ENCODE data around the gene UQCRC1.

UQCRC1 gene

DNA sequence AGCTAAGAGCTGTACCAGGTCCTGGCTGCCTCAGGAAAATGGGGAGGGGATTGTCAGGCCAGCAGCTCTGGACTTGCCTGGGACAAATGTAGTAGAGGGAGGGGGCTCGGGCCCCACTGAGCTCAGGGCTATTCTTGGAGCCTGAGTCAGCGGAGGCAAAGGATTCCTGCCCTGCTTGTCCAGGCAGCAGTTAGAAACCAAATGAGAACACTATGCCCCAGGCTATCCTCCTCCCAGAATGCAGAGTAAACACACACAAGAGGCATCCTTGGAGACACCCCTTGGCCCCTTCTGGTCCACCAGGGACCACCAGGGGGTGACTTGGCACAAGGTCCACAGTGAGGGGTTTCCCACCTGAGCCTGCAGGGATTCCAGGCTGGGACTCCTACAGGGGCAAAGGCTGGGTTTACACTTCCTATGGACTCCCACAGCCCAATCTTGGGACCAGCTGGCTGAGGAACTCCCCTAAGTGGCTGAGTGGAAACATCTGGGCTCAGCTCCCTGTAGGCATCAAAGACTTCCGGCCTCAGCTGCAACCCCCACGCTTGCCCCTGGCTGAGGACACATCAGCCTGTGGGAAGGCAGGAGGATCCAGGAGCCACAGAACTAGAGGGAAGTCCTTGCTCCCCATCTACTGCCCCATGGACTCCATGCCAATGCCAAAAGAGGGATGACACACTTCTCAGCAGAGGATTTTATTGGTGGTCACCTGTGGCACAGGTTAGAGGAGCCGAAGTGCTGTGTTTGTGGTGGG is 10.9 kb downstream of the UQCRC1 start:
- no peak for DNase-seq

DNA sequence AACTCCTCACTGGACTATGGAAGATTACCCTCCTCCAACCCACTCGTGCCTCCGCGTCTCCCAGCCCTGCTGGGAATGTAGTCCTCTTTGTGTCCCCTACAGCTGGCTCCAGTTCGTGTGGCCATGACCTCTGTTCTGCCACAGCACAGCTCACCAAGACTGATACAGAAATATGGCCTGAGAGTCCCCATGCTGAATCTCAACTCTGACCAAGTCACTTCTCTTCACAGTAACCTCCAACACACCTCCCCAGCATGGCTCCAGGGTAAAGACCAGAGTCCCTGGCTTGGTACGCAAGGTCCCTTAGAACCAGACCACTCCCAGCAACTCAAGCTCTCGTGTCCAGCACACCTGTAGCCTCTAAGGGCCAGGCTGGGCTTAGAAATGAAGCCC is 12.0 kb downstream of the UQCRC1 start:
- no peak for DNase-seq

DNA sequence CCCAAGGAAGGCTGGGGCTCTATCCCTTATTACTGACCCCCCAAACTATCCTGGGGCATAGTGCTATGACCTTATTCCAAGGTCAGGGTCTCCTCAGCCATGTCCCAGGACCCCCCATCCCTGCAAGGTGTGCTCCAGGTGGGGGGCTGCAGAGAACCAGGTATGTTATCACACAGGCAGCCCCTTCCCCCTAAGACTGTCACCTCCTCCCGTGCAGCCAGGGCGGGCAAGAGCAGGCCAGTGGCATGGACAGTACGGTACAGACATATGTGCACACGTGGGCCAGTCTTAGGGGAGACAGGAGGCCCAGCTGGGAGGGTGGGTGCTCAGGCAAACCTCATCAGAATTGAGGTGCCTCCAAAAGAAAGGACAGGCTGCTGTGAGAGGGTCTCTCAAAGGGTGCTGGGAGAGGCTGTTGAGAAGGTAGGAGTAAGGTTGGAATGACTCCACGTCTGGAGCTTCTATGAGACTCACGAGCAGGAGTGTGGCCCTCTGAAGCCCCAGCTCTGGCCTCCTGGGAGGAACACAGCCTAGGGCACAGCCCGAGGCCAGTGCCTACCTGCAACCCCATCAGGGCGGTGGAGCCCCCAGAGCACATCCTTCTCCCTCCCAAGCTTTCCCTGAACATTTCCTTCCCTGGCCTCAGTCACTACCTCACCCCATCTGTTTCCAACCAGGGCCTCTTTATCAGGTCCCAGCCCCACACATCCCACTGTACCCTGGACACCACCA is 12.6 kb downstream of the UQCRC1 start:
- DNase-seq, result no peak

- no peak for DNase-seq
Observed at GRCh38 chr3:48596157-48596556, 13.3 kb downstream of the UQCRC1 start.

GRCh38 chr3:48595526-48596121 is 13.8 kb downstream of the UQCRC1 start:
- DNase-seq, result no peak

- DNase-seq, result no peak
Observed at GRCh38 chr3:48595075-48595525, 14.3 kb downstream of the UQCRC1 start, which contains the start of gene COL7A1. TSS of gene COL7A1 (minus strand) at chr3:48595329. CDS start at chr3:48595159, 170 bp downstream.

DNA sequence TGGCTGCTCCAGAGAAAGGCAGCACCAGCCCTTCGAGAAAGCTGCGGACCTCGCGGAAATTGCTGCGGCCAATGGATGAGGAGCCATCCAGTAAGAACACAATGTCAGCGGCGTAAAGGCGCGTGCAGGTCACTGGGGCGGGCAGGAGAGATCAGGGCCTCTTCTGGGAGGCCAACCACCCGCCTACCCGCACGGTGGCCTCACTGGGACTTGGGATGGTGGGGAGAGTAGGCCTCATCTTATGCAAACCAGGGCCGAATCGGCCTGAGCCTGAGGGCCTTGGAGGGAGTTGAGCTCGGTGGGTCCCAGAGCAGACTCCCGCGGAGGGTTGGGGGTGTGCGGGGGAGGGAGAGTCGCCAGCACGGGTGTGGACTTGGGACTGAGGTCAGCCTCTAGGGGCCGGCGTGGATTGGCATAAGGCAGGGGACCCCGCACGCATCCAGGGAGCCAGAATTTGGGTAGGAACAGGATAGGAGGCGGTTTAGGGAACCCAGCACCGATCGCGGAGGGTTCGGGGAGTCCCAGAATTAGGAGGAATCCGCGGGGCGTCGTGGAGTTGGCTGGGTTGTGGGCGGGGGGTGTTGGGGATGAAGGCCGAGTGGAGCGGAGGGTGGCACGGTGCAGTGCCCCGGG is 14.9 kb downstream of the UQCRC1 start:
- no peak for DNase-seq

DNA sequence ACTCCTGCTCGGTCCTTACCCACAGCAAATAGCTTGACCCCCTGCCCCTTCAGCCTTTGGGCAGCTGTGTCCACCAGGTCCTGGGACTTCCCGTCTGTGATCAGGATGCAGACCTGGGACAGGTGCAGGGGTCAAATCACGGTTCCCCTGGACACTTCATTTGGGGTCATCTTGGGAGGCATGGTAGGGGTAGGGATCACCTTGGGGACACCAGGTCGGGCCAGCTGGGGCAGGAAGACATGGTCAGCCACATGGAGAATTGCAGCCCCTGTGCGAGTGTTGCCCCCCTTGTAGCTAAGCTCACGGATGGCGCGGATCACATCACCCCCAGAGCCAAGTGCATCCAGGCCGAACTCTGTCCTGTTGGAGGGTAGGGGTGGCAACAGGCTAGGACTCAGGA is 16.1 kb downstream of the UQCRC1 start:
- DNase-seq, result no peak

DNA sequence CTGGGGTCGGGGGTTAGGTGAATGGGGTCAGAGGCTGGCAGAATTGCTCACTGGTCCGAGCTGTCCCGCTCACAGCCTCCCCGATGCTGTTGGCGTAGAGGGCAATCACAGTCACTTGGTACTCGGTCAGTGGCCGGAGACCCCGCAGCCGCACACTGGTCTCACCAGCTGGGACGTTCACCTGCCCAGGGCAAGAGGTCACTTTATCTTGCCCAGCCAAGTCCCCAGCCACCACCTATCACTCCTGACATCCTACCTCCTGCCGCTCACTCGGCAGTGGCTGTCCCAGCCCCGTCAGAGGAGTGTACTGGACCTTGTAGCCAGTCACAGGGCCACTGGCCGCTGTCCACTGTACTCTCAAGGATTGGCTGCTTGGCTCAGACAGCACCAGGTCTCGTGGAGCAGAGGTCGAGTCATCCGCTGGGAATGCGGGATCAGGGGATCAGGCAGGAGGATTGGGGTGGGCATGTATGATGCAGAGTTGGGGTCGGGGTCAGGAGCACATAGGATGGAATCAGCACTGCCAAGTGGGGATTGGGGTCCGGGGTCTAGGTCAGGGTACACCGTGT is 16.8 kb downstream of the UQCRC1 start:
- DNase-seq, result no peak

GRCh38 chr3:48591886-48592518 is 17.4 kb downstream of the UQCRC1 start:
- DNase-seq, result no peak

DNA sequence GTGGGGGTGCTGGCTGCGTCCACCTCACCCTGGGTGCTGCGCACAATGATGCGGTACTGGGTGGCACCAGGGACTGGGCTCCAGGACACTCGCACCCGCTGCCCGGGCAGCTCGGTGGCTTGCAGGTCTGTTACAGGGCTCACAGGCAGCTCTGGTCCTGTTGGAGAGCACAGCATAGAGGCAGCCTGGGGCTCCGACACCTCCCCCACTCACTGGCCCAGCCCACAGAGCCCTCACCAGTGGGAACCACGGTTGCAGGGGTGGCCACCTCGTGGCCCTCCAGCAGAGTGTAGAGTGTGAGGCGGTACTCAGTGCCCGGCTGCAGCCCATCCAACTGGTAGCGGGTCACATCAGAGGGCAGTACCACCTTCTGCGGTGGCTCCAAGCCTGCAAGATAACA is 18.0 kb downstream of the UQCRC1 start:
- DNase-seq, result no peak

- no peak for DNase-seq
Observed at GRCh38 chr3:48588230-48588629, 21.2 kb downstream of the UQCRC1 start.

DNA sequence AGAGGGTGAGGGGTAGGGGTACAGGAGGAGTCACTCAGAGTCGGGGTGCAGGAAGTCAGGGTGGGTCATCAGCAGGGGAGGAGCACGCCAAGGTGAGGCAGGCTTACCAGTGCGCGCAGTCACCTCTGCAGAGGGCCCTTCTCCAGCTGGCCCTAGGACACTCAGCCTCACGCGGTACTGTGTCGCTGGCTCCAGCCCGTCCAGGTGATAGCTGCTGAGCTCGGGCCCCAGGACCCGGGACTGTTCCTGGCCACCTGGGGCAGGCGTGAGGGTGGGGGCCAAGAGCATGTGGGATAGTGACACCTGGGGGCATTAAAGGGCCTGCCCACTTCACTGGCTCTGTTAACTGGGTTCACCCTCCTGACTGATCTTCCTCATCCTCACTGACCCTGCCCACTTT is 21.8 kb downstream of the UQCRC1 start:
- no peak for DNase-seq

GRCh38 chr3:48585411-48585810 is 24.0 kb downstream of the UQCRC1 start:
- no peak for DNase-seq

DNA sequence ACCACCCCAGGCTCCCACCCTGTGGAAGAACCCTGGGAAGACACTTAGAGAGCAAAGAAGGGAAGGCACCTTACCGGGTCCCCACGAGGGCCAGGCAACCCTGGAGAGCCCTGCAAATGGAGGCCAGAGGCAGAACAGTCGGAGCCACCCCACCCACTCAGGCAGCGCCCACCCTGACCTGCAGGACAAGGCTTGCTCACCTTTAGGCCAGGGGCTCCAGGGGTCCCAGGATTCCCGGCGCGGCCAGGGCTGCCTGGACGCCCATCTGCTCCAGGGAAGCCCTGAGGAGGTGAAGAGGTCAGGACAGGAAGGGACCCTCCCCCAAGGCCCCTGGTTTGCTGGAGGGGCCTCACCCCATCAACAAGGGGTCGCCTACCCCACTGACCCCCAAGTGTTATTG is 24.6 kb downstream of the UQCRC1 start:
- DNase-seq, result no peak

- no peak for DNase-seq
Observed at GRCh38 chr3:48581621-48582481, 27.6 kb downstream of the UQCRC1 start.

GRCh38 chr3:48576647-48577046 is 32.8 kb downstream of the UQCRC1 start:
- DNase-seq, result no peak

- no peak for DNase-seq
Observed at GRCh38 chr3:48575366-48575765, 34.1 kb downstream of the UQCRC1 start.

DNA sequence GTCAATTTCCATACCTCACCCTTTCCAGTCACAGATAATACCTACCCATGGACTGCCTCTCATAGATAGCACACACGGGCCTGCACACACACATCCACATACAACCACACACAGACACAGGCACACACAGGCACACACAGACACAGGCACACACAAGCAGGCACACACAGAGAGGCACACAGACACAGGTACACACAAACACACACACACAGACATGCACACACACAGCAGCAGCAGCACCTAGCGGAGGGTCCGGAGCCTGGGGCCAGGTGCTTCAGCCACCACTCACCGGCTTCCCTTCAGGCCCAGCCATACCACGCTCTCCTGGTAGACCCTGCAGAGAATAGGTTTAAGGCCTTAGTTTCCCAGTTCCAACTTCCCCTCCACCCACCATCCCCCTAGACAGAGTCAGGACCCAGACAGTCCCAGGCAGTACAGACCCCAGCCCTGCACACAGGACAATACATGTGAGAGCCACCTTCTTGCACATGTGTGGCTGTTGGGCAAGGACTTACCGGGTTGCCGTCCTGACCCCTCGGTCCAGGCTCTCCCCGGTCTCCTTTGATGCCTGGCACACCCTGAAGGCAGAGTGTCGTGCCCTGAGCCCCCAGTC is 35.4 kb downstream of the UQCRC1 start:
- DNase-seq, result no peak

- no peak for DNase-seq
Observed at GRCh38 chr3:48572517-48572916, 36.9 kb downstream of the UQCRC1 start.

DNA sequence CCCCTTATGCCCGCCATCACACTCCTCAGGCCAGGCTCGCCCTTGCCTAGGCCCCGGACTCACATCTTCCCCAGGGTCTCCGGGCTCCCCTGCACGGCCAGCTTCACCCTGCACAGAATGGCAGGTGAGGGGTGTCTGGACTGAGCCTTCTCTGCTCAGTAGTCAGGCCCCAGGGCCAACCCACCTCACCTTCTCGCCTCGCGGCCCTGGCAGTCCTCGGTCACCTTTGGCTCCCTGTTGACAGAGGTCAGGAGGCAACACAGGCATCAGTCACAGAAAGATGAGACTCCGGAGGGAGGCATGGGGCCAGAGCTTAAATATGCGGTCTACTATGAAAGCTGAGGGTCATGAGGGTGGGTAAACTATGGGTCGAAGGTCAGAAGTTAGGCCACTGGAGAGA is 37.5 kb downstream of the UQCRC1 start:
- DNase-seq, result no peak
